Right lobe of liver (tissue), 4 donors: Measurements from ENCODE around the gene PADI3.

Experiments used
- POLR2A ChIP-seq: fragments of 450-650 bp; IDR thresholded peaks from one replicate; pipeline ENCODE4 v1.6.1; 2017; ENCODE audit warnings: antibody characterized with exemption, mild to moderate bottlenecking
- TF ChIP-seq, protein P1 (sequence below), 4 donors: fragments of 200-600 bp in 3 of 4; fragments of 450-650 bp in 1 of 4; IDR thresholded peaks; one replicate each; pipeline versions ENCODE4 v1.5.1 to v1.8.0; 2016 to 2022; ENCODE audit warnings: antibody characterized with exemption in 4 of 4, mild to moderate bottlenecking in 2 of 4
- donor health status: DM: no; HTN: no; CAD: no.
- donor health status: DM: no; HTN: no; CAD: no.
- donor health status: DM: no; HTN: yes; CAD: no.

GRCh38 chr1:17207966-17208418 lies 40.9 kb upstream of the PADI3 start:
- TF ChIP-seq, protein P1, sequence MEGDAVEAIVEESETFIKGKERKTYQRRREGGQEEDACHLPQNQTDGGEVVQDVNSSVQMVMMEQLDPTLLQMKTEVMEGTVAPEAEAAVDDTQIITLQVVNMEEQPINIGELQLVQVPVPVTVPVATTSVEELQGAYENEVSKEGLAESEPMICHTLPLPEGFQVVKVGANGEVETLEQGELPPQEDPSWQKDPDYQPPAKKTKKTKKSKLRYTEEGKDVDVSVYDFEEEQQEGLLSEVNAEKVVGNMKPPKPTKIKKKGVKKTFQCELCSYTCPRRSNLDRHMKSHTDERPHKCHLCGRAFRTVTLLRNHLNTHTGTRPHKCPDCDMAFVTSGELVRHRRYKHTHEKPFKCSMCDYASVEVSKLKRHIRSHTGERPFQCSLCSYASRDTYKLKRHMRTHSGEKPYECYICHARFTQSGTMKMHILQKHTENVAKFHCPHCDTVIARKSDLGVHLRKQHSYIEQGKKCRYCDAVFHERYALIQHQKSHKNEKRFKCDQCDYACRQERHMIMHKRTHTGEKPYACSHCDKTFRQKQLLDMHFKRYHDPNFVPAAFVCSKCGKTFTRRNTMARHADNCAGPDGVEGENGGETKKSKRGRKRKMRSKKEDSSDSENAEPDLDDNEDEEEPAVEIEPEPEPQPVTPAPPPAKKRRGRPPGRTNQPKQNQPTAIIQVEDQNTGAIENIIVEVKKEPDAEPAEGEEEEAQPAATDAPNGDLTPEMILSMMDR (IDR thresholded peaks at IDR 0.05) = no peak
- no peak for TF ChIP-seq POLR2A
